HepG2 (cell line): ENCODE results near the gene SLC2A4. TPM values are rescaled to one million over a fixed set of nuclear protein-coding genes. Genes with fewer than 3 reads are reported as not detected.

Source experiments
- CC2D1A ChIP-seq: sonication (generic); formaldehyde crosslinking; IDR thresholded peaks from 2 replicates; pipeline ENCODE4 v1.8.1; 2023; ENCODE audit warnings: mild to moderate bottlenecking, missing genetic modification reagents
- DMAP1 ChIP-seq: IDR thresholded peaks from 2 replicates; pipeline ENCODE4 v1.6.1; 2016
- GPN1 ChIP-seq: sonication (generic); formaldehyde crosslinking; IDR thresholded peaks from 2 replicates; pipeline ENCODE4 v1.5.1; 2020; ENCODE audit warnings: missing genetic modification reagents, borderline replicate concordance
- HNF1A ChIP-seq, 2 experiments: sonication (generic) in 1 of 2; formaldehyde crosslinking in 1 of 2; IDR thresholded peaks; 2 replicates each; pipeline versions ENCODE4 v1.4.0 to v1.6.1; 2016 to 2020; ENCODE audit warnings: borderline replicate concordance in 1 of 2, low read depth in 1 of 2, mild to moderate bottlenecking in 1 of 2, missing genetic modification reagents in 1 of 2
- ISL2 ChIP-seq: sonication (generic); formaldehyde crosslinking; IDR thresholded peaks from 2 replicates; pipeline ENCODE4 v1.5.0; 2020; ENCODE audit warnings: missing genetic modification reagents
- KDM5B ChIP-seq: sonication (generic); formaldehyde crosslinking; IDR thresholded peaks from 2 replicates; pipeline ENCODE4 v1.4.0; 2020; ENCODE audit warnings: missing genetic modification reagents, mild to moderate bottlenecking, borderline replicate concordance
- MYC ChIP-seq: sonication (generic); formaldehyde crosslinking; IDR thresholded peaks from 2 replicates; pipeline ENCODE4 v1.9.0; 2021; ENCODE audit warnings: missing genetic modification reagents, borderline replicate concordance
- MZF1 ChIP-seq: sonication (generic); formaldehyde crosslinking; IDR thresholded peaks from 2 replicates; pipeline ENCODE4 v1.8.1; 2023; ENCODE audit warnings: mild to moderate bottlenecking, missing genetic modification reagents, borderline replicate concordance
- NFRKB ChIP-seq: fragments of 450-650 bp; IDR thresholded peaks from 2 replicates; pipeline ENCODE4 v1.6.1; 2017
- POLR2A ChIP-seq, 2 experiments: IDR thresholded peaks; 2 replicates each; pipeline ENCODE4 v1.6.1; 2011; ENCODE audit warnings: low read depth in 2 of 2, low read length in 2 of 2, mild to moderate bottlenecking in 1 of 2, moderate library complexity in 1 of 2; ENCODE audit not compliant: insufficient read depth in 1 of 2
- REL ChIP-seq: sonication (generic); formaldehyde crosslinking; conservative IDR thresholded peaks from 2 replicates; pipeline ENCODE4 v1.8.0; 2022; ENCODE audit warnings: mild to moderate bottlenecking, missing genetic modification reagents, moderate library complexity
- RELA ChIP-seq: sonication (generic); formaldehyde crosslinking; IDR thresholded peaks from 2 replicates; pipeline ENCODE4 v1.4.0; 2020; ENCODE audit warnings: missing genetic modification reagents
- SP5 ChIP-seq: IDR thresholded peaks from 2 replicates; pipeline ENCODE4 v1.6.1; 2016; ENCODE audit warnings: low read depth, borderline replicate concordance
- TOPORS ChIP-seq: sonication (generic); formaldehyde crosslinking; IDR thresholded peaks from 2 replicates; pipeline ENCODE4 v1.8.0; 2023; ENCODE audit warnings: mild to moderate bottlenecking, missing genetic modification reagents
- WIZ ChIP-seq: sonication (generic); formaldehyde crosslinking; IDR thresholded peaks from 2 replicates; pipeline ENCODE4 v1.5.1; 2020; ENCODE audit warnings: mild to moderate bottlenecking, missing genetic modification reagents
- ZFP82 ChIP-seq: sonication (generic); formaldehyde crosslinking; IDR thresholded peaks from 2 replicates; pipeline ENCODE4 v1.5.1; 2020; ENCODE audit warnings: mild to moderate bottlenecking, missing genetic modification reagents, borderline replicate concordance
- ZNF235 ChIP-seq: sonication (generic); formaldehyde crosslinking; IDR thresholded peaks from 2 replicates; pipeline ENCODE4 v1.8.1; 2023; ENCODE audit warnings: mild to moderate bottlenecking, missing genetic modification reagents, borderline replicate concordance
- ZNF577 ChIP-seq: sonication (generic); formaldehyde crosslinking; IDR thresholded peaks from 2 replicates; pipeline ENCODE4 v1.4.0; 2020; ENCODE audit warnings: mild to moderate bottlenecking, low read depth, missing genetic modification reagents, borderline replicate concordance
- ZNF772 ChIP-seq: sonication (generic); formaldehyde crosslinking; IDR thresholded peaks from 2 replicates; pipeline ENCODE4 v1.5.0; 2020; ENCODE audit warnings: mild to moderate bottlenecking, missing genetic modification reagents
- ZNF781 ChIP-seq: sonication (generic); formaldehyde crosslinking; IDR thresholded peaks from 2 replicates; pipeline ENCODE4 v1.5.1; 2020; ENCODE audit warnings: borderline replicate concordance, mild to moderate bottlenecking, missing genetic modification reagents; ENCODE audit errors: not compliant biosample characterization
- polyA plus RNA-seq, 8 experiments: library from polyadenylated mRNA; depleted of rRNA in 3 of 8; stranded (reverse) in 7 of 8; unstranded in 1 of 8; fragments of >200 nt; fragmentation: Illumina TruSeq in 4 of 8; extraction: Trizol in 4 of 8; gene quantifications; 2 replicates each; pipeline versions ENCODE4 v1.2.1 to v1.2.3, GENCODE V29; 2011 to 2016; ENCODE audit warnings: low read depth in 4 of 8, missing spikeins in 1 of 8, mixed read lengths in 1 of 8; ENCODE audit not compliant: insufficient read depth in 1 of 8
- total RNA-seq, 5 experiments: library from RNA; depleted of rRNA; stranded (reverse); fragments of >200 nt; fragmentation: Illumina TruSeq; extraction: Trizol; gene quantifications; 2 replicates each; pipeline ENCODE4 v1.2.3, GENCODE V29; 2016; ENCODE audit warnings: low read depth in 1 of 5
- TF ChIP-seq, protein P1 (sequence below): sonication (generic); formaldehyde crosslinking; IDR thresholded peaks from 2 replicates; pipeline ENCODE4 v1.4.0; 2020; ENCODE audit warnings: mild to moderate bottlenecking, low read depth, missing genetic modification reagents
- TF ChIP-seq, protein P2 (sequence below): sonication (generic); formaldehyde crosslinking; IDR thresholded peaks from 2 replicates; pipeline ENCODE4 v1.5.0; 2020; ENCODE audit warnings: missing genetic modification reagents
- TF ChIP-seq, protein P3 (sequence below), 2 experiments: sonication (generic) in 1 of 2; formaldehyde crosslinking in 1 of 2; IDR thresholded peaks; 2 replicates each; pipeline versions ENCODE4 v1.4.0 to v1.6.1; 2018 to 2020; ENCODE audit warnings: missing genetic modification reagents in 2 of 2, borderline replicate concordance in 1 of 2, low read depth in 1 of 2, mild to moderate bottlenecking in 1 of 2, missing biosample characterization in 1 of 2

The SLC2A4 gene
- total and polyA plus RNA-seq, 2 of the 13 experiments (the other 11 are each of a cell fraction or from before 2014, with no cell fraction given) = 4.9 to 5.8 TPM

GRCh38 chr17:7237761-7238419 lies 43.6 kb upstream of the SLC2A4 start (continued):
- TF ChIP-seq, protein P1, sequence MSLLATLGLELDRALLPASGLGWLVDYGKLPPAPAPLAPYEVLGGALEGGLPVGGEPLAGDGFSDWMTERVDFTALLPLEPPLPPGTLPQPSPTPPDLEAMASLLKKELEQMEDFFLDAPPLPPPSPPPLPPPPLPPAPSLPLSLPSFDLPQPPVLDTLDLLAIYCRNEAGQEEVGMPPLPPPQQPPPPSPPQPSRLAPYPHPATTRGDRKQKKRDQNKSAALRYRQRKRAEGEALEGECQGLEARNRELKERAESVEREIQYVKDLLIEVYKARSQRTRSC = no peak
- TF ChIP-seq WIZ (CRISPR knock-in tag) = no peak
- TF ChIP-seq ZNF577 (CRISPR knock-in tag) = no peak
- TF ChIP-seq ZFP82 (CRISPR knock-in tag) = no peak
- TF ChIP-seq POLR2A (IDR thresholded peaks at IDR 0.05; ENCODE audit: insufficient read depth in 1 of 2, low read depth in 2 of 2, low read length in 2 of 2) = peak; percentile 39 to 59; a peak in 3 of 4 replicates
- TF ChIP-seq ZNF235 (CRISPR knock-in tag) = no peak
- no peak for TF ChIP-seq HNF1A (IDR thresholded peaks at IDR 0.05; ENCODE audit: low read depth)
- TF ChIP-seq HNF1A (CRISPR knock-in tag; IDR thresholded peaks at IDR 0.05; ENCODE audit: borderline replicate concordance) = no peak
- no peak; the same call in 1 of the 2 replicates for TF ChIP-seq DMAP1 (CRISPR knock-in tag)
- TF ChIP-seq, protein P2, sequence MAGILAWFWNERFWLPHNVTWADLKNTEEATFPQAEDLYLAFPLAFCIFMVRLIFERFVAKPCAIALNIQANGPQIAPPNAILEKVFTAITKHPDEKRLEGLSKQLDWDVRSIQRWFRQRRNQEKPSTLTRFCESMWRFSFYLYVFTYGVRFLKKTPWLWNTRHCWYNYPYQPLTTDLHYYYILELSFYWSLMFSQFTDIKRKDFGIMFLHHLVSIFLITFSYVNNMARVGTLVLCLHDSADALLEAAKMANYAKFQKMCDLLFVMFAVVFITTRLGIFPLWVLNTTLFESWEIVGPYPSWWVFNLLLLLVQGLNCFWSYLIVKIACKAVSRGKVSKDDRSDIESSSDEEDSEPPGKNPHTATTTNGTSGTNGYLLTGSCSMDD = no peak
- TF ChIP-seq MYC (CRISPR knock-in tag) = peak; percentile 69; the same call in 1 of the 2 replicates
- no peak for TF ChIP-seq TOPORS (CRISPR knock-in tag)
- no peak for TF ChIP-seq ZNF781
- no peak for TF ChIP-seq MZF1 (CRISPR knock-in tag)
- no peak for TF ChIP-seq ZNF772 (CRISPR knock-in tag)
- TF ChIP-seq, protein P3, sequence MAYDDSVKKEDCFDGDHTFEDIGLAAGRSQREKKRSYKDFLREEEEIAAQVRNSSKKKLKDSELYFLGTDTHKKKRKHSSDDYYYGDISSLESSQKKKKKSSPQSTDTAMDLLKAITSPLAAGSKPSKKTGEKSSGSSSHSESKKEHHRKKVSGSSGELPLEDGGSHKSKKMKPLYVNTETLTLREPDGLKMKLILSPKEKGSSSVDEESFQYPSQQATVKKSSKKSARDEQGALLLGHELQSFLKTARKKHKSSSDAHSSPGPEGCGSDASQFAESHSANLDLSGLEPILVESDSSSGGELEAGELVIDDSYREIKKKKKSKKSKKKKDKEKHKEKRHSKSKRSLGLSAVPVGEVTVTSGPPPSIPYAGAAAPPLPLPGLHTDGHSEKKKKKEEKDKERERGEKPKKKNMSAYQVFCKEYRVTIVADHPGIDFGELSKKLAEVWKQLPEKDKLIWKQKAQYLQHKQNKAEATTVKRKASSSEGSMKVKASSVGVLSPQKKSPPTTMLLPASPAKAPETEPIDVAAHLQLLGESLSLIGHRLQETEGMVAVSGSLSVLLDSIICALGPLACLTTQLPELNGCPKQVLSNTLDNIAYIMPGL (CRISPR knock-in tag; IDR thresholded peaks at IDR 0.05; ENCODE audit: borderline replicate concordance in 1 of 2, low read depth in 1 of 2) = peak in 1 of 2 experiments; percentile 52; a peak in 1 of 4 replicates
- peak; percentile 44; the same call in 1 of the 2 replicates for TF ChIP-seq KDM5B
- no peak for TF ChIP-seq NFRKB
- no peak for TF ChIP-seq ISL2 (CRISPR knock-in tag)
- no peak for TF ChIP-seq CC2D1A (CRISPR knock-in tag)
- peak; percentile 64; the same call in 1 of the 2 replicates for TF ChIP-seq SP5 (CRISPR knock-in tag)
- no peak for TF ChIP-seq GPN1
- no peak for TF ChIP-seq REL (CRISPR knock-in tag)
- TF ChIP-seq RELA (CRISPR knock-in tag) = no peak
